GM10266 (cell line): Measurements from ENCODE around the gene CUL9.

Experiments
- DNase-seq: peaks from one replicate; pipeline ENCODE4 v3.0.0; 2012; ENCODE audit errors: extremely low spot score
- CTCF ChIP-seq: IDR thresholded peaks from 2 replicates; pipeline ENCODE4 v1.5.1; 2012; ENCODE audit warnings: mild to moderate bottlenecking, low read depth; ENCODE audit not compliant: control insufficient read depth, insufficient read depth; ENCODE audit errors: missing control alignments

Gene CUL9

GRCh38 chr6:43246301-43247113 is 64.5 kb downstream of the CUL9 start:
- no peak for TF ChIP-seq CTCF
- DNase-seq: peak; percentile 75

- peak; percentile 98 for DNase-seq
- TF ChIP-seq CTCF: no peak
These were observed 65.4 kb downstream of the CUL9 start for GRCh38 chr6:43247114-43247999.

GRCh38 chr6:43248101-43248500 is 66.1 kb downstream of the CUL9 start:
- no peak for DNase-seq
- no peak for TF ChIP-seq CTCF

GRCh38 chr6:43248791-43249190 is 66.8 kb downstream of the CUL9 start:
- no peak for TF ChIP-seq CTCF
- no peak for DNase-seq

GRCh38 chr6:43250992-43251373 is 69.0 kb downstream of the CUL9 start:
- no peak for TF ChIP-seq CTCF
- no peak for DNase-seq

- TF ChIP-seq CTCF: no peak
- no peak for DNase-seq
These were observed 71.4 kb downstream of the CUL9 start for GRCh38 chr6:43253401-43253800.

GRCh38 chr6:43254138-43254817 is 72.3 kb downstream of the CUL9 start:
- no peak for TF ChIP-seq CTCF
- no peak for DNase-seq
